Tibial nerve (tissue), 4 donors: ENCODE data around the gene TMEM132D. TPM values are rescaled to one million over a fixed set of nuclear protein-coding genes. Genes with fewer than 3 reads are reported as not detected.

Experiments
- DNase-seq, 2 donors: peaks; one replicate each; pipeline ENCODE4 v3.0.0-alpha.2; 2019; ENCODE audit warnings: low spot score in 2 of 2
- H3K27ac ChIP-seq, 4 donors: fragments of 200-600 bp; sonication (generic) in 3 of 4; one replicate each; pipeline ENCODE4 v1.5.1; 2017 to 2019; ENCODE audit warnings: mild to moderate bottlenecking in 1 of 4
- H3K27me3 ChIP-seq, 2 donors: fragments of 200-600 bp; sonication (generic) in 1 of 2; one replicate each; pipeline versions ENCODE4 v1.5.1 to v1.6.0; 2017 to 2019
- H3K36me3 ChIP-seq, 3 donors: fragments of 200-600 bp; sonication (generic); one replicate each; pipeline ENCODE4 v1.5.1; 2018 to 2019
- H3K4me1 ChIP-seq, 4 donors: fragments of 200-600 bp; sonication (generic) in 3 of 4; one replicate each; pipeline ENCODE4 v1.5.1; 2017 to 2019
- H3K4me3 ChIP-seq, 4 donors: fragments of 200-600 bp; sonication (generic) in 3 of 4; one replicate each; pipeline ENCODE4 v1.5.1; 2017 to 2019; ENCODE audit warnings: mild to moderate bottlenecking in 1 of 4, moderate library complexity in 1 of 4
- H3K9me3 ChIP-seq, 4 donors: fragments of 200-600 bp; sonication (generic) in 3 of 4; one replicate each; pipeline ENCODE4 v1.5.1; 2017 to 2019
- EP300 ChIP-seq, 2 donors: sonication (generic); formaldehyde crosslinking; IDR thresholded peaks; one replicate each; pipeline ENCODE4 v1.6.1; 2017; ENCODE audit warnings: antibody characterized with exemption in 2 of 2, mild to moderate bottlenecking in 1 of 2
- POLR2A ChIP-seq, 2 donors: fragments of 450-650 bp; IDR thresholded peaks; one replicate each; pipeline ENCODE4 v1.6.1; 2017; ENCODE audit warnings: antibody characterized with exemption in 2 of 2, mild to moderate bottlenecking in 2 of 2, moderate library complexity in 2 of 2
- WGBS, 2 donors: methylation state at CpG; one replicate each; pipeline ENCODE4 v1.1.5; 2018; 5-methylcytosine and 5-hydroxymethylcytosine counted together
- total RNA-seq, 4 donors: library from RNA; depleted of rRNA; stranded (reverse); fragments of >200 nt; gene quantifications; one replicate each; pipeline ENCODE4 v1.1.0, GENCODE V29; 2016
- TF ChIP-seq, protein P1 (sequence below), 5 experiments: fragments of 200-600 bp in 3 of 5; fragments of 450-650 bp in 2 of 5; sonication (generic) in 3 of 5; IDR thresholded peaks; one replicate each; pipeline ENCODE4 v1.5.1; 2016 to 2019; ENCODE audit warnings: antibody characterized with exemption in 5 of 5, mild to moderate bottlenecking in 3 of 5, moderate library complexity in 2 of 5

Gene TMEM132D
- total RNA-seq, 4 donors from 2014 or later = under 0.01 to 0.21 TPM; not detected in 2

DNA sequence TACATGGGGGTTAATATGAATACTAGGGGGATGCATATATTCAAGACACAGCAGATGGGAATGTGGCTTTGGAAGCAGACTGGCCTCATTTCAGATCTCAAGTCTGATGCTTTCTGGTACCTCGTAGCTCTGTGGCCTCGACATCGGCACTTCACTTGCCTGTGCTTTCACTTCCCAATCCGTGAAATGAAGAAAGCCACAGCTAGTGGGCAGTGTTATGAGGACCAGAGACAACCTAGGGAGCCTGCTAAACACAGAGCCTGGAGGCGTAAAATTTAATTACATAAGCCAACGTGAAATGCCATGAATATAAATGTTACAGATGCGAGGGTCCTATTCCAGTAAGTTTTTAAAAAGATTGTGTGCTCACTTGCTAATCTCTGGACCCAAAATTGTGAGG is 286.0 kb downstream of the TMEM132D start:
- H3K27me3 ChIP-seq = no peaks in the 10 kb centered on the region
- TF ChIP-seq EP300 (IDR thresholded peaks at IDR 0.05) = no peak
- TF ChIP-seq POLR2A (IDR thresholded peaks at IDR 0.05) = no peak
- TF ChIP-seq, protein P1, sequence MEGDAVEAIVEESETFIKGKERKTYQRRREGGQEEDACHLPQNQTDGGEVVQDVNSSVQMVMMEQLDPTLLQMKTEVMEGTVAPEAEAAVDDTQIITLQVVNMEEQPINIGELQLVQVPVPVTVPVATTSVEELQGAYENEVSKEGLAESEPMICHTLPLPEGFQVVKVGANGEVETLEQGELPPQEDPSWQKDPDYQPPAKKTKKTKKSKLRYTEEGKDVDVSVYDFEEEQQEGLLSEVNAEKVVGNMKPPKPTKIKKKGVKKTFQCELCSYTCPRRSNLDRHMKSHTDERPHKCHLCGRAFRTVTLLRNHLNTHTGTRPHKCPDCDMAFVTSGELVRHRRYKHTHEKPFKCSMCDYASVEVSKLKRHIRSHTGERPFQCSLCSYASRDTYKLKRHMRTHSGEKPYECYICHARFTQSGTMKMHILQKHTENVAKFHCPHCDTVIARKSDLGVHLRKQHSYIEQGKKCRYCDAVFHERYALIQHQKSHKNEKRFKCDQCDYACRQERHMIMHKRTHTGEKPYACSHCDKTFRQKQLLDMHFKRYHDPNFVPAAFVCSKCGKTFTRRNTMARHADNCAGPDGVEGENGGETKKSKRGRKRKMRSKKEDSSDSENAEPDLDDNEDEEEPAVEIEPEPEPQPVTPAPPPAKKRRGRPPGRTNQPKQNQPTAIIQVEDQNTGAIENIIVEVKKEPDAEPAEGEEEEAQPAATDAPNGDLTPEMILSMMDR (IDR thresholded peaks at IDR 0.05) = no peak
- H3K36me3 ChIP-seq = no peaks in the 10 kb centered on the region
- no peak overlapping the region for H3K4me3 ChIP-seq
- H3K27ac ChIP-seq = no peak overlapping the region
- 84 to 86% methylated on average over 7 of the region's 7 CpGs for WGBS, 2 donors
- peaks cover 0 to 40% (median 0%) of the 10 kb centered on the region in 4 donors for H3K9me3 ChIP-seq
- H3K4me1 ChIP-seq = no peaks in the 10 kb centered on the region
- DNase-seq = no peak

DNA sequence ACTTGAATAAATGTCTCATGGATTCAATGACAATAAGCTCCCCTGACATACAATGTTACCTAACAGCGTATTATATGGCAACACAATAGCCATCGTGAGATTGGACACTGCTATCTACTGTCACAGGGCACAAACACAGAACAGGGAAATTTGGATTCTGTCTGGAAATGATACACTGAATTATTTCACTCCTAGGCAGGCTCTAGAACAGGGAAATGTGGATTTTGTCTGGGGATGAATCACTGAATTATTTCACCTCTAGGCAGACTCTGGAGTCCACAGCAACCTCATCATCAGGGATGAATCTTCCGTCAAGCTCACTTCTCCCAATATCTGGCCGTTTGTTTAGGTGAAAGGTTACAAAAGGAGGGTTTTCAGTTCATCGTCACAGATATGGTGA is 288.8 kb downstream of the TMEM132D start:
- Histone ChIP-seq H3K4me3 (no peak overlapping the region), H3K36me3 (no peaks in the 10 kb centered on the region), H3K27me3 (no peaks in the 10 kb centered on the region), H3K9me3 (peaks cover 0 to 18% (median 0%) of the 10 kb centered on the region in 4 donors), H3K27ac (no peak overlapping the region), H3K4me1 (no peaks in the 10 kb centered on the region)
- DNase-seq = no peak
- whole genome bisulfite sequencing, 2 donors = 82 to 88% methylated on average over 5 of the region's 5 CpGs
- TF ChIP-seq, protein P1 (IDR thresholded peaks at IDR 0.05) = no peak
- TF ChIP-seq POLR2A (IDR thresholded peaks at IDR 0.05) (no peak), EP300 (IDR thresholded peaks at IDR 0.05) (no peak)

- peaks cover 0 to 17% (median 0%) of the 10 kb centered on the region in 4 donors for H3K9me3 ChIP-seq
- 31 to 36% methylated on average over 9 of the region's 9 CpGs for WGBS, 2 donors
- TF ChIP-seq, protein P1 (IDR thresholded peaks at IDR 0.05) = no peak
- TF ChIP-seq POLR2A (IDR thresholded peaks at IDR 0.05) = no peak
- TF ChIP-seq EP300 (IDR thresholded peaks at IDR 0.05) = no peak
Measured at GRCh38 chr12:129614221-129614885, 289.5 kb downstream of the TMEM132D start.

GRCh38 chr12:129613314-129613713 is 290.5 kb downstream of the TMEM132D start:
- no peak overlapping the region for H3K4me3 ChIP-seq
- no peak for TF ChIP-seq POLR2A (IDR thresholded peaks at IDR 0.05)
- TF ChIP-seq, protein P1 (IDR thresholded peaks at IDR 0.05) = no peak

More at GRCh38 chr12:129614221-129614885, 289.5 kb downstream of the TMEM132D start:
- Histone ChIP-seq H3K27me3 (no peaks in the 10 kb centered on the region), H3K4me1 (no peaks in the 10 kb centered on the region), H3K27ac (no peak overlapping the region), H3K4me3 (no peak overlapping the region), H3K36me3 (no peaks in the 10 kb centered on the region)
- no peak for DNase-seq

GRCh38 chr12:129610601-129611120 is 293.2 kb downstream of the TMEM132D start:
- H3K36me3 ChIP-seq = no peaks in the 10 kb centered on the region
- no peak overlapping the region for H3K4me3 ChIP-seq
- TF ChIP-seq EP300 (IDR thresholded peaks at IDR 0.05) = no peak
- no peak for TF ChIP-seq POLR2A (IDR thresholded peaks at IDR 0.05)
- TF ChIP-seq, protein P1 (IDR thresholded peaks at IDR 0.05) = no peak
- 67 to 71% methylated on average over 5 of the region's 5 CpGs for WGBS, 2 donors
- H3K4me1 ChIP-seq = no peaks in the 10 kb centered on the region
- DNase-seq = no peak
- H3K9me3 ChIP-seq = peaks cover 0 to 10% (median 0%) of the 10 kb centered on the region in 4 donors
- H3K27ac ChIP-seq = no peak overlapping the region
- no peaks in the 10 kb centered on the region for H3K27me3 ChIP-seq

More at GRCh38 chr12:129613314-129613713, 290.5 kb downstream of the TMEM132D start:
- Histone ChIP-seq H3K27ac (no peak overlapping the region), H3K9me3 (peaks cover 0 to 20% (median 0%) of the 10 kb centered on the region in 4 donors), H3K36me3 (no peaks in the 10 kb centered on the region), H3K4me1 (no peaks in the 10 kb centered on the region), H3K27me3 (no peaks in the 10 kb centered on the region)
- WGBS, 2 donors = 74 to 79% methylated on average over 7 to 9 of the region's 9 CpGs
- DNase-seq = no peak
